K562 (cell line): ENCODE measurements around the gene TMEM11. TPM values are rescaled to one million over a fixed set of nuclear protein-coding genes. Genes with fewer than 3 reads are reported as not detected.

Source experiments
- BRF1 ChIP-seq: IDR thresholded peaks from 3 replicates; pipeline ENCODE4 v1.6.1; 2011; ENCODE audit warnings: borderline replicate concordance, mild to moderate bottlenecking; ENCODE audit not compliant: insufficient read length; ENCODE audit errors: extremely low read depth
- CAMTA2 ChIP-seq: fragments of 250-450 bp; sonication (Bioruptor Pico); conservative IDR thresholded peaks from 2 replicates; pipeline ENCODE4 v1.5.1; 2022
- FOXM1 ChIP-seq, 2 experiments: fragments of 450-650 bp in 1 of 2; sonication (generic) in 1 of 2; formaldehyde crosslinking in 1 of 2; IDR thresholded peaks; 2 replicates each; pipeline versions ENCODE4 v1.6.1 to v1.9.0; 2017 to 2022; ENCODE audit warnings: low read depth in 2 of 2, mild to moderate bottlenecking in 2 of 2, missing genetic modification reagents in 1 of 2, moderate library complexity in 1 of 2
- FOXP1 ChIP-seq: sonication (generic); formaldehyde crosslinking; IDR thresholded peaks from 2 replicates; pipeline ENCODE4 v1.8.0; 2022; ENCODE audit warnings: mild to moderate bottlenecking, missing genetic modification reagents
- MTA3 ChIP-seq: fragments of 450-650 bp; formaldehyde crosslinking; IDR thresholded peaks from 2 replicates; pipeline ENCODE4 v1.6.1; 2017; ENCODE audit warnings: mild to moderate bottlenecking, borderline replicate concordance
- NRF1 ChIP-seq, 2 experiments: fragments of 450-650 bp; IDR thresholded peaks in 1 of 2; conservative IDR thresholded peaks in 1 of 2; 2 replicates each; pipeline ENCODE4 v1.6.1; 2014; ENCODE audit warnings: mild to moderate bottlenecking in 2 of 2
- PHF8 ChIP-seq: fragments of 200-600 bp; sonication (generic); IDR thresholded peaks from 2 replicates; pipeline ENCODE4 v1.6.1; 2012; ENCODE audit warnings: mixed run types, mild to moderate bottlenecking, inconsistent platforms, low read length, moderate library complexity, borderline replicate concordance
- POLR2B ChIP-seq: fragments of 450-650 bp; IDR thresholded peaks from 2 replicates; pipeline ENCODE4 v1.6.1; 2018; ENCODE audit warnings: low read depth; ENCODE audit not compliant: partially characterized antibody
- SRF ChIP-seq, 2 experiments: fragments of 250-450, 450-650 bp in 1 of 2; sonication (Bioruptor Pico) in 1 of 2; sonication (generic) in 1 of 2; formaldehyde crosslinking; IDR thresholded peaks; 2 replicates each; pipeline versions ENCODE4 v1.5.0 to v1.5.1; 2020 to 2022; ENCODE audit warnings: mild to moderate bottlenecking in 1 of 2, missing genetic modification reagents in 1 of 2
- SUPT5H ChIP-seq: fragments of 450-650 bp; IDR thresholded peaks from 2 replicates; pipeline ENCODE4 v1.6.1; 2016
- ZFX ChIP-seq: sonication (generic); formaldehyde crosslinking; IDR thresholded peaks from 2 replicates; pipeline ENCODE4 v1.8.0; 2022; ENCODE audit warnings: mild to moderate bottlenecking, missing genetic modification reagents, moderate library complexity
- ZNF175 ChIP-seq: fragments of 200-800 bp; sonication (Bioruptor generic); IDR thresholded peaks from 2 replicates; pipeline ENCODE4 v1.6.1; 2016; ENCODE audit warnings: low read depth, mild to moderate bottlenecking, missing genetic modification characterization, missing compliant biosample characterization
- ZZZ3 ChIP-seq: fragments of 450-650 bp; IDR thresholded peaks from 2 replicates; pipeline ENCODE4 v1.6.1; 2016; ENCODE audit warnings: antibody characterized with exemption, mild to moderate bottlenecking, moderate library complexity
- polyA plus RNA-seq, 8 experiments: library from polyadenylated mRNA; depleted of rRNA in 4 of 8; stranded (reverse) in 5 of 8; unstranded in 3 of 8; fragments of >200 nt; fragmentation: Nextera tagmentation in 2 of 8; fragmentation: Illumina TruSeq in 1 of 8; extraction: Ambion mirVana in 2 of 8; extraction: Trizol in 1 of 8; gene quantifications; 2 replicates each; pipeline versions ENCODE4 v1.2.1 to v1.2.3, GENCODE V29; 2011 to 2014; ENCODE audit warnings: inconsistent platforms in 1 of 8, missing spikeins in 1 of 8
- total RNA-seq, 7 experiments: library from RNA; depleted of rRNA in 6 of 7; stranded (reverse); fragments of >200 nt in 6 of 7; fragmentation: Illumina TruSeq in 2 of 7; extraction: Trizol in 2 of 7; gene quantifications; 2 replicates each; pipeline versions ENCODE4 v1.2.1 to v1.2.3, GENCODE V29; 2011 to 2021; ENCODE audit warnings: low replicate concordance in 1 of 7
- TF ChIP-seq, protein P1 (sequence below), 3 experiments: fragments of 200-800 bp in 1 of 3; sonication (Bioruptor generic) in 1 of 3; sonication (generic) in 1 of 3; formaldehyde crosslinking in 1 of 3; IDR thresholded peaks; 2 replicates each; pipeline versions ENCODE4 v1.6.1 to v1.8.0; 2016 to 2022; ENCODE audit warnings: mild to moderate bottlenecking in 2 of 3, missing compliant biosample characterization in 2 of 3, missing genetic modification characterization in 2 of 3, missing genetic modification reagents in 1 of 3
- TF ChIP-seq, protein P2 (sequence below), 3 experiments: IDR thresholded peaks in 2 of 3; conservative IDR thresholded peaks in 1 of 3; 2 replicates each; pipeline ENCODE4 v1.5.1; 2011 to 2012; ENCODE audit warnings: low read length in 3 of 3, mild to moderate bottlenecking in 3 of 3, control low read depth in 2 of 3, improper control_type of control experiment in 1 of 3, inconsistent platforms in 1 of 3, low read depth in 1 of 3, mixed read lengths in 1 of 3, moderate library complexity in 1 of 3; ENCODE audit not compliant: insufficient read depth in 2 of 3
- TF ChIP-seq, protein P3 (sequence below), 2 experiments: IDR thresholded peaks; 2 replicates each; pipeline ENCODE4 v1.6.1; 2012; ENCODE audit warnings: improper control_type of control experiment in 2 of 2, low read depth in 2 of 2, low read length in 2 of 2, borderline replicate concordance in 1 of 2

The TMEM11 gene
- total and polyA plus RNA-seq, 9 of the 15 experiments (the other 6 are each of a cell fraction or from before 2014, with no cell fraction given) = 12.0 to 40.7 (median 30.0) TPM

DNA sequence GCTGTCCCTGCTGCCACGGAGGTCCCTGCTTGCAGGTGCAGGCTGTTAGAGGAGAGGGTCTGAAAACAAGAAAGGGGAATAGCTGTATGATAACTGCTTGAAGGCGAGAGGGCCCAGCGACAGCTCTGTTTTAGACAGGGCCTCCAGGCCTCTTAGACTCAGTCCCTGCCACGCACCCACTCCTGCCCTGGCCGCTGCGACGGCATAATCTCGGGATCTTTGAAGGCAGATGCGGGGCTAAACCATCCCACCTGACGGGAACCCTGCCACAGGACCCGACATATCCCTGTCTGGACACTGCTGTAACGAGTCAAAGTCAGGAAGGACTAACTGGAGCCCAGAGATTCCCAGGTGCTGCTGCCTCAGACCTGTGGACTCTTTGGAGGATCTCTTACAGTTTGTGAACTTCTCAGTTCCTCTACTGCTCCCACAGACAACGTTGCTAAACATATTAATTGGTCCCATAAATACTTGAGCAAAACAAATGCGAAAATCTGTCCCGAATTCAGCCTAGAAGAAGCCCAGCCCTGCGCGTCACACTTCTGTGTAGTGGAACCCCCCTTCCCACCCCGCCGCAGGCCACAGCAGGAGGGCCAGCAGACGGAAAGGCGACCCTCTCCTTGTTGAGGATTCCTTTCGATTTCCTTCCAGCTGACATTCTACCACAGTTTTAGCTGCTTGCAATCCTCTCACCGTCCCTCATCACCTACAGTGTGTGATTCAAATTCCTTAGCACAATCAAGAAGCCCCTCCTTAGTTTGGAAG is 998 bp upstream of the TMEM11 start (continued):
- TF ChIP-seq, protein P1, sequence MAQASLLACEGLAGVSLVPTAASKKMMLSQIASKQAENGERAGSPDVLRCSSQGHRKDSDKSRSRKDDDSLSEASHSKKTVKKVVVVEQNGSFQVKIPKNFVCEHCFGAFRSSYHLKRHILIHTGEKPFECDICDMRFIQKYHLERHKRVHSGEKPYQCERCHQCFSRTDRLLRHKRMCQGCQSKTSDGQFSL (CRISPR knock-in tag; IDR thresholded peaks at IDR 0.05) = 0 out of 2 replicates have a peak, but pooled peaks have one; percentile 27
- TF ChIP-seq, protein P1 (tag; IDR thresholded peaks at IDR 0.05) = no peak
- TF ChIP-seq NRF1 (conservative IDR thresholded peaks at IDR 0.05 in 1 of 2, IDR thresholded peaks at IDR 0.05 in 1 of 2) (0 out of 4 replicates have a peak, but pooled peaks of 1 of the 2 experiments have one; percentile 13), CAMTA2 (CRISPR knock-in tag) (no peak), PHF8 (peak; percentile 43; the same call in 1 of the 2 replicates), ZNF175 (CRISPR knock-in tag) (no peak), ZFX (CRISPR knock-in tag) (peak; percentile 26), SUPT5H (0 out of 2 replicates have a peak, but pooled peaks have one; percentile 11), ZZZ3 (no peak), BRF1 (no peak), FOXM1 (IDR thresholded peaks at IDR 0.05; ENCODE audit: low read depth) (no peak), FOXM1 (CRISPR knock-in tag; IDR thresholded peaks at IDR 0.05; ENCODE audit: low read depth) (no peak), POLR2B (peak; percentile 35), SRF (CRISPR knock-in tag; IDR thresholded peaks at IDR 0.05) (0 out of 4 replicates have a peak, but pooled peaks of 1 of the 2 experiments have one; percentile 1), MTA3 (peak; percentile 53; the same call in 1 of the 2 replicates), FOXP1 (CRISPR knock-in tag) (no peak)
- TF ChIP-seq, protein P2, sequence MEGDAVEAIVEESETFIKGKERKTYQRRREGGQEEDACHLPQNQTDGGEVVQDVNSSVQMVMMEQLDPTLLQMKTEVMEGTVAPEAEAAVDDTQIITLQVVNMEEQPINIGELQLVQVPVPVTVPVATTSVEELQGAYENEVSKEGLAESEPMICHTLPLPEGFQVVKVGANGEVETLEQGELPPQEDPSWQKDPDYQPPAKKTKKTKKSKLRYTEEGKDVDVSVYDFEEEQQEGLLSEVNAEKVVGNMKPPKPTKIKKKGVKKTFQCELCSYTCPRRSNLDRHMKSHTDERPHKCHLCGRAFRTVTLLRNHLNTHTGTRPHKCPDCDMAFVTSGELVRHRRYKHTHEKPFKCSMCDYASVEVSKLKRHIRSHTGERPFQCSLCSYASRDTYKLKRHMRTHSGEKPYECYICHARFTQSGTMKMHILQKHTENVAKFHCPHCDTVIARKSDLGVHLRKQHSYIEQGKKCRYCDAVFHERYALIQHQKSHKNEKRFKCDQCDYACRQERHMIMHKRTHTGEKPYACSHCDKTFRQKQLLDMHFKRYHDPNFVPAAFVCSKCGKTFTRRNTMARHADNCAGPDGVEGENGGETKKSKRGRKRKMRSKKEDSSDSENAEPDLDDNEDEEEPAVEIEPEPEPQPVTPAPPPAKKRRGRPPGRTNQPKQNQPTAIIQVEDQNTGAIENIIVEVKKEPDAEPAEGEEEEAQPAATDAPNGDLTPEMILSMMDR (IDR thresholded peaks at IDR 0.05 in 2 of 3, conservative IDR thresholded peaks at IDR 0.05 in 1 of 3; ENCODE audit: insufficient read depth in 2 of 3, low read depth in 1 of 3, low read length in 3 of 3) = no peak
- TF ChIP-seq, protein P3, sequence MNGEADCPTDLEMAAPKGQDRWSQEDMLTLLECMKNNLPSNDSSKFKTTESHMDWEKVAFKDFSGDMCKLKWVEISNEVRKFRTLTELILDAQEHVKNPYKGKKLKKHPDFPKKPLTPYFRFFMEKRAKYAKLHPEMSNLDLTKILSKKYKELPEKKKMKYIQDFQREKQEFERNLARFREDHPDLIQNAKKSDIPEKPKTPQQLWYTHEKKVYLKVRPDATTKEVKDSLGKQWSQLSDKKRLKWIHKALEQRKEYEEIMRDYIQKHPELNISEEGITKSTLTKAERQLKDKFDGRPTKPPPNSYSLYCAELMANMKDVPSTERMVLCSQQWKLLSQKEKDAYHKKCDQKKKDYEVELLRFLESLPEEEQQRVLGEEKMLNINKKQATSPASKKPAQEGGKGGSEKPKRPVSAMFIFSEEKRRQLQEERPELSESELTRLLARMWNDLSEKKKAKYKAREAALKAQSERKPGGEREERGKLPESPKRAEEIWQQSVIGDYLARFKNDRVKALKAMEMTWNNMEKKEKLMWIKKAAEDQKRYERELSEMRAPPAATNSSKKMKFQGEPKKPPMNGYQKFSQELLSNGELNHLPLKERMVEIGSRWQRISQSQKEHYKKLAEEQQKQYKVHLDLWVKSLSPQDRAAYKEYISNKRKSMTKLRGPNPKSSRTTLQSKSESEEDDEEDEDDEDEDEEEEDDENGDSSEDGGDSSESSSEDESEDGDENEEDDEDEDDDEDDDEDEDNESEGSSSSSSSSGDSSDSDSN (IDR thresholded peaks at IDR 0.05; ENCODE audit: borderline replicate concordance in 1 of 2, low read depth in 2 of 2, low read length in 2 of 2) = no peak
- TF ChIP-seq, all 486 proteins: peak for 13
